ENCODE data around the gene DPP10.

The DPP10 gene

GRCh38 chr2:115277366-115277765 lies 834.9 kb downstream of the DPP10 start:
- DNase-seq (ENCODE audit: low spot score), result no peak

- DNase-seq (ENCODE audit: low spot score), result no peak
Measured at GRCh38 chr2:115285416-115285815, 843.0 kb downstream of the DPP10 start.

GRCh38 chr2:115290478-115290877 lies 848.0 kb downstream of the DPP10 start:
- DNase-seq (ENCODE audit: low spot score), result no peak

- no peak for DNase-seq (ENCODE audit: low spot score)
Measured at GRCh38 chr2:115292742-115293141, 850.3 kb downstream of the DPP10 start.

- peak; percentile 26 for DNase-seq (ENCODE audit: low spot score)
Measured at GRCh38 chr2:115294999-115295398, 852.6 kb downstream of the DPP10 start.

- DNase-seq (ENCODE audit: low spot score), result no peak
Measured at GRCh38 chr2:115297056-115297455, 854.6 kb downstream of the DPP10 start.

GRCh38 chr2:115299199-115299598 lies 856.8 kb downstream of the DPP10 start:
- no peak for DNase-seq (ENCODE audit: low spot score)

- DNase-seq (ENCODE audit: low spot score), result no peak
Measured at GRCh38 chr2:115305712-115306111, 863.3 kb downstream of the DPP10 start.

- DNase-seq (ENCODE audit: low spot score), result no peak
Measured at GRCh38 chr2:115314119-115314518, 871.7 kb downstream of the DPP10 start.

GRCh38 chr2:115327061-115327460 lies 884.6 kb downstream of the DPP10 start:
- DNase-seq (ENCODE audit: low spot score), result no peak

GRCh38 chr2:115359550-115359949 lies 917.1 kb downstream of the DPP10 start:
- no peak for DNase-seq (ENCODE audit: low spot score)

- DNase-seq (ENCODE audit: low spot score), result no peak
Measured at GRCh38 chr2:115364093-115364492, 921.7 kb downstream of the DPP10 start.

GRCh38 chr2:115369400-115369799 lies 927.0 kb downstream of the DPP10 start:
- no peak for DNase-seq (ENCODE audit: low spot score)

GRCh38 chr2:115374981-115375380 lies 932.5 kb downstream of the DPP10 start:
- DNase-seq (ENCODE audit: low spot score), result no peak

- no peak for DNase-seq (ENCODE audit: low spot score)
Measured at GRCh38 chr2:115384399-115384798, 942.0 kb downstream of the DPP10 start.

GRCh38 chr2:115386465-115386864 lies 944.0 kb downstream of the DPP10 start:
- no peak for DNase-seq (ENCODE audit: low spot score)

GRCh38 chr2:115389024-115389423 lies 946.6 kb downstream of the DPP10 start:
- no peak for DNase-seq (ENCODE audit: low spot score)

- no peak for DNase-seq (ENCODE audit: low spot score)
Measured at GRCh38 chr2:115389898-115390565, 947.6 kb downstream of the DPP10 start.

- no peak for DNase-seq (ENCODE audit: low spot score)
Measured at GRCh38 chr2:115396579-115396978, 954.1 kb downstream of the DPP10 start.

- no peak for DNase-seq (ENCODE audit: low spot score)
Measured at GRCh38 chr2:115400940-115401339, 958.5 kb downstream of the DPP10 start.

GRCh38 chr2:115412501-115412900 lies 970.1 kb downstream of the DPP10 start:
- DNase-seq (ENCODE audit: low spot score), result no peak

- DNase-seq (ENCODE audit: low spot score), result no peak
Measured at GRCh38 chr2:115413791-115414190, 971.4 kb downstream of the DPP10 start.

- DNase-seq (ENCODE audit: low spot score), result no peak
Measured at GRCh38 chr2:115414466-115414865, 972.0 kb downstream of the DPP10 start.

- DNase-seq (ENCODE audit: low spot score), result no peak
Measured at GRCh38 chr2:115422004-115422634, 979.7 kb downstream of the DPP10 start.
